Smooth muscle cell (in vitro differentiated cells): ENCODE data around the gene TTC38. TPM values are rescaled to one million over a fixed set of nuclear protein-coding genes. Genes with fewer than 3 reads are reported as not detected.

Experiments used
- DNase-seq: peaks from one replicate; lab custom pipeline; 2025; ENCODE audit not compliant: unreplicated experiment; lab: John Stamatoyannopoulos, UW
- H2AFZ ChIP-seq: fragments of 200-600 bp; sonication (generic); 2 replicates; pipeline ENCODE4 v1.6.0; 2016; ENCODE audit warnings: antibody characterized with exemption, low read depth, mild to moderate bottlenecking
- H3F3A ChIP-seq: fragments of 200-600 bp; sonication (generic); 2 replicates; pipeline ENCODE4 v1.6.0; 2017; ENCODE audit warnings: antibody characterized with exemption, low read depth
- H3K27ac ChIP-seq: fragments of 200-600 bp; sonication (generic); 2 replicates; pipeline ENCODE4 v1.5.1; 2016; ENCODE audit warnings: low read depth, mild to moderate bottlenecking
- H3K27me3 ChIP-seq: fragments of 200-600 bp; sonication (generic); 2 replicates; pipeline ENCODE4 v1.6.1; 2016; ENCODE audit warnings: low read depth, mild to moderate bottlenecking
- H3K36me3 ChIP-seq: fragments of 200-600 bp; sonication (generic); 2 replicates; pipeline ENCODE4 v1.5.1; 2016; ENCODE audit warnings: low read depth
- H3K4me1 ChIP-seq: fragments of 200-600 bp; sonication (generic); 2 replicates; pipeline ENCODE4 v1.5.1; 2016; ENCODE audit warnings: low read depth
- H3K4me2 ChIP-seq: fragments of 200-600 bp; sonication (generic); 2 replicates; pipeline ENCODE4 v1.6.0; 2016; ENCODE audit warnings: mild to moderate bottlenecking
- H3K4me3 ChIP-seq: fragments of 200-600 bp; sonication (generic); 2 replicates; pipeline ENCODE4 v1.5.1; 2016; ENCODE audit warnings: mild to moderate bottlenecking
- H3K79me2 ChIP-seq: fragments of 200-600 bp; sonication (generic); 2 replicates; pipeline ENCODE4 v1.6.0; 2016; ENCODE audit warnings: low read depth, mild to moderate bottlenecking
- H3K9ac ChIP-seq: fragments of 200-600 bp; sonication (generic); 2 replicates; pipeline ENCODE4 v1.6.0; 2016; ENCODE audit warnings: low read depth
- H3K9me3 ChIP-seq: fragments of 200-600 bp; sonication (generic); replicated peaks from 2 replicates; pipeline ENCODE4 v1.5.1; 2016; ENCODE audit warnings: low read depth
- H4K20me1 ChIP-seq: fragments of 200-600 bp; sonication (generic); 2 replicates; pipeline ENCODE4 v1.6.0; 2016; ENCODE audit warnings: low read depth
- CTCF ChIP-seq: fragments of 200-600 bp; sonication (generic); IDR thresholded peaks from 2 replicates; pipeline ENCODE4 v1.5.1; 2017; ENCODE audit warnings: borderline replicate concordance, mild to moderate bottlenecking, antibody characterized with exemption; ENCODE audit not compliant: insufficient read depth, poor library complexity, severe bottlenecking
- WGBS: methylation state at CpG from one replicate; pipeline ENCODE4 v1.1.7; 2016; ENCODE audit warnings: low lambda C conversion rate; 5-methylcytosine and 5-hydroxymethylcytosine counted together
- polyA plus RNA-seq: library from polyadenylated mRNA; unstranded; fragments of >200 nt; fragmentation: Nextera tagmentation; extraction: Ambion mirVana; gene quantifications from 2 replicates; pipeline ENCODE4 v1.2.1, GENCODE V29; 2016
- total RNA-seq: library from RNA; depleted of rRNA; stranded (reverse); fragments of >200 nt; gene quantifications from 2 replicates; pipeline ENCODE4 v1.2.3, GENCODE V29; 2014

Gene TTC38
- total and polyA plus RNA-seq, 2 experiments from 2014 or later: 19.6 to 24.4 TPM

DNA sequence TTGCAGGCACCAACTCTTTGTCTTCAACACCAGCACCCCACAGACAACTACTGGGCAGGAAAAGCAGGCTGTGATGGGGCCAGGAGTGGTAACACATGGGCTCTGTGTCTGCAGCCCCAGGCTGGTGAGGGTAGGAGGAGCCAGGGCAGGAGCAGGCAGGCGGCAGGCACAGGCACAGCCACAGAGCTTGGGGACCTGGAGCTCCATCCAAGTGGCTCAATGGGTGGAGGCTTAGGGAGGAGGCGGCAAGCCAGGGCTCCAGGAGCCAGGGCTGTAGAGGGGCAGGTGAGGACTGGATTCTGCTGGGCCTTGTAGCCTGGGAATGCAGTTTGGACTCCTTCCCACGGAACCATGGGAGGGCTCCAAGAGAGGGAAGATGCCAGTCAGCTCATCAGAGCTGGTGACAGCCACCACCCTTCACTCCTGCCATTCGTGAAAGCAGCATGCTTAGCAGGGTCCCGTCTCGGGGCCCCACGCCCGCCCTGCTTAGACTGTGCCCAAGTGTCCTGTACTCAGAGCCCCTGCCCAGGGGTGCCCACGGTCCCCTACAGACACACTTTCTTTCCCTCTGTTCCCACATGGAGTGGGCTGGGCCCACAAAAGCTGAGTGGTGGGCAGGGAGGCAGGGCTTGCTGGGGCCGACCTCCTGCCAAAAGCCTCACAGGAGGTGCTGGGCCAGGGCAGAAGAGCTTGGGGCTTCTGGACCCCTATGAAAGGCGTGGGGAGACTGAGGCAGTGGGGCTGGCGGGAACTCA is 12.4 kb downstream of the TTC38 start:
- Histone ChIP-seq H3F3A (no peaks in the 10 kb centered on the region), H3K27ac (no peak overlapping the region), H3K4me1 (no peaks in the 10 kb centered on the region), H3K36me3 (peaks cover 4% of the 10 kb centered on the region), H3K4me2 (no peak overlapping the region), H3K27me3 (no peaks in the 10 kb centered on the region), H3K9me3 (no peaks in the 10 kb centered on the region), H2AFZ (no peak overlapping the region), H4K20me1 (no peaks in the 10 kb centered on the region), H3K9ac (no peak overlapping the region), H3K79me2 (no peaks in the 10 kb centered on the region), H3K4me3 (no peak overlapping the region)
- no peak for DNase-seq
- WGBS: 95% methylated on average over 12 of the region's 12 CpGs
- TF ChIP-seq CTCF: no peak

DNA sequence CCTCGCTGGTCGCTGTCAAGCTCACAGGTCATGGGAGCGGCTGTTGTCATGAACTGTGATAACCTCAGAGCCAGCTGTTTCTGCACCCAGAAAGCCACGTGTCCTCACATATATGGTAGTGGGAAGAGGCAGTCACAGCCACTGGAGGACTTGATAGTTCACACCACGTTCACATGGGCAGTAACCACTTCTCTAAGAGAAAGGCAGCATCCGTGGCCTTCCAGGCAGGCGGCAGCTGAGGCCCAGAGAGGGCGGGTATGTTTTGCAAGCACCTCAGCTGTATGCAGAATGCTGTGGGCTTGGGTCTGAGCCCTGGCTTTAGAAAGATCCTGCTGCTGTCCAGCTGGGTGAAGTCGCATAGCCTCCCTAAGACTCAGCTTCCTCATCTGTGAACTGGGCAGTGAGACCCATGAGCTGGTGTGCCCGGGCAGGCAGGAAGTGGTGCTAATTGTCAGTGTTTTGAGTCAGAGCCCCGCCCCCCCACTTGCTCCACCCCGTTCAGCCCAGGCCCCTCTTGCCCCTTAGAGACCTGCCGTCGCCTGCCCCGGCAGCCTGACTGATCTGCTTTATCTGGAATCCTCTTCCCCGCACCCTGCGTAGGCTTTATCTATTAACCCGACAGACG is 13.3 kb downstream of the TTC38 start:
- Histone ChIP-seq H2AFZ (no peak overlapping the region), H3K27ac (no peak overlapping the region), H3K4me3 (no peak overlapping the region), H3K9ac (no peak overlapping the region), H3K79me2 (no peaks in the 10 kb centered on the region), H3K4me2 (no peak overlapping the region), H3K27me3 (no peaks in the 10 kb centered on the region), H3K9me3 (no peaks in the 10 kb centered on the region), H3K4me1 (no peaks in the 10 kb centered on the region), H3F3A (no peaks in the 10 kb centered on the region), H3K36me3 (no peaks in the 10 kb centered on the region), H4K20me1 (no peaks in the 10 kb centered on the region)
- no peak for DNase-seq
- TF ChIP-seq CTCF: no peak
- 91% methylated on average over 17 of the region's 19 CpGs for WGBS

DNA sequence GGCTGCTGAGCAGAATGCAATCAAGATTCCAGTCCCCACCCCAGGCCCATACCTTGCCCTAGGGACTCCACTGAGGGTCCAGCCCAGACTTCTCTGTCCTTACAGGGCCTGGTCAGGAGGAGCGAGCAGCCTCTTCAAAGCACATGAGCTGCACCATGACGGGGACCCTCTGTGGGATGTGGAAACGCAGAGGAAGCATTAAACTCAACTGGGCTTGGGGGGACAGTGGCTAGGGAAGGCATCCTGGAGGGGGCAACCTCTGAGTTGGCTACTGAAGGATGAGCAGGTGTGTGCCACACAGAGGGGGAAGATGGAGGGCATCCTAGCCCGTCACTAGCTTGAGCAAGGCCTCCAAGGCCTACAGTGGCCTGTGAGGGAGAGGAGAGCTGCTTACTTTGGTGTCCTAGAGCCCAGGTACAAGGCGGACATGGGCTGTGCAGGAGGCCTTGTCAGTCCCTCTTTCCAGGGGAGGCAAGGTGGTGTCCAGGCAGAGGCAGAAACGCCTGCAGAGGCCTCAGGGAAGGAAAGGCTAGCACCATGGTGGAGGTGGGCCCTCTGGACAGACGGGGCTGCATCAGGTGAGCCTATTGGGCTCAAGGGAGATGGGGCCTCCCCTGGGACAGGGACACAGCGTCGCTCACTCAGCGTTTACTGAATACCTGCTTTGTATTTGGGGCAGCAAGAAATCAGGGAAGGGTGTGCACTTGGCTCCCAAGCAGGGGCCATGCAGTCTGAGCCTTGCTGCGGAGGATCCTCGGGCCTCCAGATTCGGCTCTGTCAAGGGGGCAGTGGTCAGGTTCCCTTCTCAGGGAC is 14.3 kb downstream of the TTC38 start:
- Histone ChIP-seq H3K79me2 (no peaks in the 10 kb centered on the region), H3K4me1 (no peaks in the 10 kb centered on the region), H3K4me3 (no peak overlapping the region), H3K36me3 (no peaks in the 10 kb centered on the region), H3K9me3 (no peaks in the 10 kb centered on the region), H3K27ac (no peak overlapping the region), H3K4me2 (no peak overlapping the region), H3K9ac (no peak overlapping the region), H3F3A (no peaks in the 10 kb centered on the region), H3K27me3 (no peaks in the 10 kb centered on the region), H2AFZ (no peak overlapping the region), H4K20me1 (no peaks in the 10 kb centered on the region)
- 98% methylated on average over 13 of the region's 13 CpGs for WGBS
- no peak for TF ChIP-seq CTCF
- DNase-seq: no peak
